NCI-H2227 treated with DMSO at 0.1 percent for 48 hours (cell line): ENCODE results near the gene PANK1.

Experiments
- DNase-seq: peaks from one replicate; lab custom pipeline; 2025; lab: John Stamatoyannopoulos, UW

The PANK1 gene

GRCh38 chr10:89644967-89645741, at the start of gene PANK1:
TSS of gene PANK1 (minus strand) at chr10:89645242. CDS start at chr10:89644891, 351 bp downstream.
- peak; percentile 86 for DNase-seq

GRCh38 chr10:89693176-89693575, 48.1 kb upstream of the PANK1 start:
- no peak for DNase-seq

- no peak for DNase-seq
Observed at GRCh38 chr10:89692416-89692815, 47.4 kb upstream of the PANK1 start.

GRCh38 chr10:89690027-89690426, 45.0 kb upstream of the PANK1 start:
- DNase-seq: no peak

GRCh38 chr10:89685936-89686335, 40.9 kb upstream of the PANK1 start:
- DNase-seq: no peak

- DNase-seq: no peak
Observed at GRCh38 chr10:89684604-89685003, 39.6 kb upstream of the PANK1 start.

- DNase-seq: no peak
Observed at GRCh38 chr10:89683883-89684282, 38.8 kb upstream of the PANK1 start.

- no peak for DNase-seq
Observed at GRCh38 chr10:89679986-89680385, 34.9 kb upstream of the PANK1 start.

GRCh38 chr10:89677341-89677740, 32.3 kb upstream of the PANK1 start:
- DNase-seq: no peak

GRCh38 chr10:89670926-89671325, 25.9 kb upstream of the PANK1 start:
- no peak for DNase-seq

- DNase-seq: no peak
Observed at GRCh38 chr10:89669985-89670384, 24.9 kb upstream of the PANK1 start.

- peak; percentile 9 for DNase-seq
Observed at GRCh38 chr10:89668386-89669071, 23.5 kb upstream of the PANK1 start.

- no peak for DNase-seq
Observed at GRCh38 chr10:89666138-89666537, 21.1 kb upstream of the PANK1 start.

GRCh38 chr10:89665302-89665701, 20.3 kb upstream of the PANK1 start:
- DNase-seq: no peak

- DNase-seq: no peak
Observed at GRCh38 chr10:89664203-89664602, 19.2 kb upstream of the PANK1 start.

- no peak for DNase-seq
Observed at GRCh38 chr10:89663144-89663543, 18.1 kb upstream of the PANK1 start.

GRCh38 chr10:89662596-89662995, 17.6 kb upstream of the PANK1 start:
- DNase-seq: no peak

- DNase-seq: no peak
Observed at GRCh38 chr10:89659143-89660131, 14.4 kb upstream of the PANK1 start.

GRCh38 chr10:89657302-89657701, 12.3 kb upstream of the PANK1 start:
- no peak for DNase-seq

GRCh38 chr10:89655722-89656121, 10.7 kb upstream of the PANK1 start:
- no peak for DNase-seq

GRCh38 chr10:89653410-89653869, 8.4 kb upstream of the PANK1 start:
- DNase-seq: no peak

GRCh38 chr10:89652806-89653370, 7.8 kb upstream of the PANK1 start:
- DNase-seq: no peak
